HEK293 (cell line): ENCODE measurements around the gene CYP11A1.

Experiments used
- BCL11B ChIP-seq: fragments of 450-650 bp; formaldehyde crosslinking; IDR thresholded peaks from 2 replicates; pipeline ENCODE4 v1.5.1; 2016; ENCODE audit warnings: low read depth, missing biosample characterization, missing genetic modification characterization
- HOXA7 ChIP-seq: sonication (generic); formaldehyde crosslinking; IDR thresholded peaks from 2 replicates; pipeline ENCODE4 v1.8.1; 2022; ENCODE audit warnings: missing genetic modification reagents, borderline replicate concordance
- INSM2 ChIP-seq: fragments of 450-650 bp; formaldehyde crosslinking; IDR thresholded peaks from 2 replicates; pipeline ENCODE4 v1.5.1; 2016; ENCODE audit warnings: missing biosample characterization, missing genetic modification characterization
- KLF1 ChIP-seq: fragments of 450-650 bp; formaldehyde crosslinking; IDR thresholded peaks from 2 replicates; pipeline ENCODE4 v1.5.1; 2016; ENCODE audit warnings: missing biosample characterization, missing genetic modification characterization
- KLF16 ChIP-seq: fragments of 450-650 bp; formaldehyde crosslinking; IDR thresholded peaks from 2 replicates; pipeline ENCODE4 v1.5.1; 2017; ENCODE audit warnings: missing biosample characterization, missing genetic modification characterization
- OVOL3 ChIP-seq: fragments of 450-650 bp; formaldehyde crosslinking; IDR thresholded peaks from 2 replicates; pipeline ENCODE4 v1.5.1; 2016; ENCODE audit warnings: missing biosample characterization, missing genetic modification characterization
- TCF7L2 ChIP-seq: IDR thresholded peaks from 2 replicates; pipeline ENCODE4 v1.6.1; 2011; ENCODE audit warnings: low read depth, mild to moderate bottlenecking, inconsistent platforms, low read length, moderate library complexity, borderline replicate concordance
- ZBTB10 ChIP-seq: fragments of 450-650 bp; formaldehyde crosslinking; IDR thresholded peaks from 2 replicates; pipeline ENCODE4 v1.5.1; 2016; ENCODE audit warnings: missing biosample characterization, missing genetic modification characterization
- ZBTB20 ChIP-seq: fragments of 450-650 bp; formaldehyde crosslinking; IDR thresholded peaks from 2 replicates; pipeline ENCODE4 v1.5.1; 2016; ENCODE audit warnings: missing biosample characterization, missing genetic modification characterization
- ZBTB6 ChIP-seq: fragments of 450-650 bp; formaldehyde crosslinking; IDR thresholded peaks from 2 replicates; pipeline ENCODE4 v1.5.1; 2017; ENCODE audit warnings: missing biosample characterization, missing genetic modification characterization
- ZBTB7A ChIP-seq: fragments of 450-650 bp; formaldehyde crosslinking; IDR thresholded peaks from 2 replicates; pipeline ENCODE4 v1.5.1; 2016; ENCODE audit warnings: low read depth, missing biosample characterization, missing genetic modification characterization
- ZNF10 ChIP-seq: fragments of 450-650 bp; formaldehyde crosslinking; IDR thresholded peaks from 2 replicates; pipeline ENCODE4 v1.5.1; 2017; ENCODE audit warnings: missing biosample characterization, missing genetic modification characterization
- ZNF112 ChIP-seq: fragments of 450-650 bp; formaldehyde crosslinking; IDR thresholded peaks from 2 replicates; pipeline ENCODE4 v1.5.0; 2017; ENCODE audit warnings: missing biosample characterization, missing genetic modification characterization
- ZNF132 ChIP-seq: fragments of 450-650 bp; formaldehyde crosslinking; IDR thresholded peaks from 2 replicates; pipeline ENCODE4 v1.5.1; 2017; ENCODE audit warnings: missing biosample characterization, missing genetic modification characterization, borderline replicate concordance
- ZNF140 ChIP-seq: fragments of 450-650 bp; formaldehyde crosslinking; IDR thresholded peaks from 2 replicates; pipeline ENCODE4 v1.5.1; 2016; ENCODE audit warnings: missing biosample characterization, missing genetic modification characterization
- ZNF16 ChIP-seq: fragments of 450-650 bp; formaldehyde crosslinking; IDR thresholded peaks from 2 replicates; pipeline ENCODE4 v1.5.1; 2016; ENCODE audit warnings: low read depth, missing biosample characterization, missing genetic modification characterization
- ZNF174 ChIP-seq: fragments of 450-650 bp; formaldehyde crosslinking; IDR thresholded peaks from 2 replicates; pipeline ENCODE4 v1.5.0; 2017; ENCODE audit warnings: missing biosample characterization, mild to moderate bottlenecking, missing genetic modification characterization
- ZNF175 ChIP-seq: fragments of 450-650 bp; formaldehyde crosslinking; IDR thresholded peaks from 2 replicates; pipeline ENCODE4 v1.5.1; 2016; ENCODE audit warnings: missing biosample characterization, missing genetic modification characterization
- ZNF214 ChIP-seq: fragments of 450-650 bp; formaldehyde crosslinking; IDR thresholded peaks from 2 replicates; pipeline ENCODE4 v1.5.1; 2017; ENCODE audit warnings: missing biosample characterization, mild to moderate bottlenecking, missing genetic modification characterization, borderline replicate concordance
- ZNF248 ChIP-seq: fragments of 450-650 bp; formaldehyde crosslinking; IDR thresholded peaks from 2 replicates; pipeline ENCODE4 v1.5.1; 2017; ENCODE audit warnings: missing biosample characterization, missing genetic modification characterization
- ZNF362 ChIP-seq: fragments of 450-650 bp; formaldehyde crosslinking; IDR thresholded peaks from 2 replicates; pipeline ENCODE4 v1.5.1; 2016; ENCODE audit warnings: missing biosample characterization, missing genetic modification characterization
- ZNF423 ChIP-seq: fragments of 450-650 bp; formaldehyde crosslinking; IDR thresholded peaks from 2 replicates; pipeline ENCODE4 v1.5.1; 2016; ENCODE audit warnings: missing biosample characterization, missing genetic modification characterization
- ZNF518A ChIP-seq: fragments of 450-650 bp; formaldehyde crosslinking; conservative IDR thresholded peaks from 2 replicates; pipeline ENCODE4 v1.5.1; 2016; ENCODE audit warnings: low read depth, missing biosample characterization, missing genetic modification characterization
- ZNF529 ChIP-seq: fragments of 450-650 bp; formaldehyde crosslinking; IDR thresholded peaks from 2 replicates; pipeline ENCODE4 v1.5.1; 2017; ENCODE audit warnings: missing genetic modification characterization, missing biosample characterization; ENCODE audit not compliant: insufficient replicate concordance
- ZNF555 ChIP-seq: fragments of 450-650 bp; formaldehyde crosslinking; conservative IDR thresholded peaks from 2 replicates; pipeline ENCODE4 v1.5.1; 2017; ENCODE audit warnings: missing biosample characterization, mild to moderate bottlenecking, missing genetic modification characterization, inconsistent platforms
- ZNF585B ChIP-seq: fragments of 450-650 bp; formaldehyde crosslinking; IDR thresholded peaks from 2 replicates; pipeline ENCODE4 v1.5.1; 2016; ENCODE audit warnings: missing biosample characterization, missing genetic modification characterization
- ZNF660 ChIP-seq: fragments of 450-650 bp; IDR thresholded peaks from 2 replicates; pipeline ENCODE4 v1.5.1; 2018; ENCODE audit warnings: missing biosample characterization, mild to moderate bottlenecking, missing genetic modification characterization
- ZNF776 ChIP-seq: fragments of 450-650 bp; formaldehyde crosslinking; IDR thresholded peaks from 2 replicates; pipeline ENCODE4 v1.5.0; 2017; ENCODE audit warnings: missing biosample characterization, missing genetic modification characterization, borderline replicate concordance

CYP11A1 gene

GRCh38 chr15:74291101-74292071 lies 76.1 kb downstream of the CYP11A1 start (continued):
- TF ChIP-seq ZNF10 (tag by site-specific recombination) (0 out of 2 replicates have a peak, but pooled peaks have one; percentile 34), ZNF16 (tag by site-specific recombination) (no peak), ZNF776 (tag by site-specific recombination) (no peak), ZNF529 (tag by site-specific recombination) (no peak), ZNF174 (tag by site-specific recombination) (no peak), ZNF423 (tag by site-specific recombination) (no peak), KLF1 (no peak; the same call in 1 of the 2 replicates), ZBTB6 (no peak), HOXA7 (CRISPR knock-in tag) (no peak), ZBTB7A (tag by site-specific recombination) (no peak), KLF16 (tag by site-specific recombination) (peak; percentile 77; the same call in 1 of the 2 replicates), ZNF140 (no peak), ZBTB20 (tag by site-specific recombination) (no peak; the same call in 1 of the 2 replicates), ZNF175 (no peak), ZBTB10 (tag by site-specific recombination) (no peak), ZNF132 (no peak), ZNF585B (tag by site-specific recombination) (no peak), INSM2 (tag by site-specific recombination) (no peak), ZNF660 (tag by site-specific recombination) (peak; percentile 68; the same call in 1 of the 2 replicates), ZNF555 (tag by site-specific recombination) (no peak), ZNF518A (tag by site-specific recombination) (peak; percentile 68), BCL11B (tag by site-specific recombination) (no peak), ZNF362 (tag by site-specific recombination) (no peak), OVOL3 (tag by site-specific recombination) (no peak), TCF7L2 (no peak), ZNF248 (tag by site-specific recombination) (no peak), ZNF214 (tag by site-specific recombination) (no peak), ZNF112 (tag by site-specific recombination) (no peak)
